Glutamatergic neuron (in vitro differentiated cells): ENCODE measurements around the gene ZDHHC8. TPM values are rescaled to one million over a fixed set of nuclear protein-coding genes. Genes with fewer than 3 reads are reported as not detected.

Source experiments
- DNase-seq: peaks from one replicate; pipeline ENCODE4 v3.0.0; 2022
- H3K27ac Mint-ChIP-seq: one replicate; pipeline ENCODE4 v1.8.0; 2020; ENCODE audit warnings: mild to moderate bottlenecking, mixed read lengths, inconsistent platforms; ENCODE audit not compliant: unreplicated experiment
- H3K27me3 Mint-ChIP-seq: one replicate; pipeline ENCODE4 v1.8.0; 2020; ENCODE audit warnings: mild to moderate bottlenecking, moderate library complexity, mixed read lengths, inconsistent platforms; ENCODE audit not compliant: unreplicated experiment
- H3K36me3 Mint-ChIP-seq: one replicate; pipeline ENCODE4 v1.8.0; 2020; ENCODE audit warnings: mild to moderate bottlenecking, mixed read lengths, inconsistent platforms; ENCODE audit not compliant: unreplicated experiment
- H3K4me1 Mint-ChIP-seq: one replicate; pipeline ENCODE4 v1.8.0; 2020; ENCODE audit warnings: mild to moderate bottlenecking, low read depth, mixed read lengths, inconsistent platforms; ENCODE audit not compliant: unreplicated experiment
- H3K4me3 Mint-ChIP-seq: one replicate; pipeline ENCODE4 v1.8.0; 2020; ENCODE audit warnings: mild to moderate bottlenecking, mixed read lengths, inconsistent platforms; ENCODE audit not compliant: unreplicated experiment
- H3K9me3 Mint-ChIP-seq: one replicate; pipeline ENCODE4 v1.8.0; 2020; ENCODE audit warnings: mild to moderate bottlenecking, moderate library complexity, mixed read lengths, inconsistent platforms; ENCODE audit not compliant: unreplicated experiment
- total RNA-seq: library from RNA; stranded (reverse); fragmentation: NEBNext Ultra II Directional; extraction: Animal tissue kit (Norgen Biotek cat#: 25700); gene quantifications from one replicate; pipeline ENCODE4 v1.2.1, GENCODE V29; 2021; ENCODE audit not compliant: unreplicated experiment
- TF ChIP-seq, protein P1 (sequence below): fragments of 200-600 bp; sonication (generic); IDR thresholded peaks from one replicate; pipeline ENCODE4 v1.5.0; 2021; ENCODE audit not compliant: partially characterized antibody, unreplicated experiment

Gene ZDHHC8
- total RNA-seq, 1 donor from 2014 or later, result 119 TPM

DNA sequence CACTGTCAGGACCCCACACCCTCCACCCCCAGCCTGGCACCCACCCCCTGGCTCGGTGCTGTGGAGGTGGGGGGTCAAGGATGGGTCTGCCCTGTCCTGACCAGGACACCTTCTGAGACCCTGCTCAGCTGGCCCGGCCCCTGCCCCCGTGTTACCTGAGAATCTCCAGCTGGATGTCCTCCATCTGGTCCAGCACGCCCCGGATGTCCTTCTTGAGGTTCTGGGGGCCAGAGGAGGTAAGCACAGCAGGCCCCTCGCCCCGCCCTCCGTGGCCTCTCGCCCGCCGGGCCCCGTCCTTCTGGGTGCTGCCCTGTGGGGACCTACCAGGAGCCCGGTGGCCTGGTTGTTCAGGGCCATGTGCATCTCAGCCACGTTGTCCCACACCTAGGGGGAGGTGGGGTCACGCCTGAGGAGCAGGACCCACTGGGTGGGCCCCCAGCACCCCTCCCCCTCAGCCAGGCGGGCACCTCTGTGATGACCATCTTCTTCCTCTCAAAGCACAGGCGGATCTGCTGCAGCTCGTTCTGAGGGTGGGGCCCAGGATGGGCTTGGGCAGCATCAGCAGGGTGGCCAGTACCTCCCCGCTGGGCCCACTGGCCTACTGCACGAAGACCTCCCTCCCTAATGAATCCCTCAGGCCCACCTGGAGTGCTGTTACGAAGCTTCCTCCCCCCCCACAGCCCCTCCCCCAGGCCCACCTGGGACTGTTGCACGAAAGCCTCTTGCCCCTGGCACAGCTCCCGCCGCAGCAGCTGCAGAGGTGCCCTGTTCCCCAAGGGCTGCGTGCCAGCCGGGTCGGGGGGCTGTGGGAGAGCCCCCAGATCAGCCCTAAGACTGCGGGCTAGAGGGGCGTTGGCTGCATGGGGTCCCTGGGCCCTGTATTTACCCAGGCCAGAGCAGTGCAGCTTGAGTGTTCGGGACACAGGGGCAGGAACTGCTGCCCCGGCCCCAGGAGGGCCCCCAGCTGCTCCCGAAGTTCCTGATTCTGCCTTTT, 17.9 kb downstream of the ZDHHC8 start:
- Mint-ChIP-seq H3K27ac (no peak overlapping the region), H3K36me3 (no peaks in the 10 kb centered on the region), H3K9me3 (no peaks in the 10 kb centered on the region), H3K27me3 (no peaks in the 10 kb centered on the region), H3K4me3 (no peak overlapping the region), H3K4me1 (peaks cover 8% of the 10 kb centered on the region)
- DNase-seq, result no peak
- TF ChIP-seq, protein P1, sequence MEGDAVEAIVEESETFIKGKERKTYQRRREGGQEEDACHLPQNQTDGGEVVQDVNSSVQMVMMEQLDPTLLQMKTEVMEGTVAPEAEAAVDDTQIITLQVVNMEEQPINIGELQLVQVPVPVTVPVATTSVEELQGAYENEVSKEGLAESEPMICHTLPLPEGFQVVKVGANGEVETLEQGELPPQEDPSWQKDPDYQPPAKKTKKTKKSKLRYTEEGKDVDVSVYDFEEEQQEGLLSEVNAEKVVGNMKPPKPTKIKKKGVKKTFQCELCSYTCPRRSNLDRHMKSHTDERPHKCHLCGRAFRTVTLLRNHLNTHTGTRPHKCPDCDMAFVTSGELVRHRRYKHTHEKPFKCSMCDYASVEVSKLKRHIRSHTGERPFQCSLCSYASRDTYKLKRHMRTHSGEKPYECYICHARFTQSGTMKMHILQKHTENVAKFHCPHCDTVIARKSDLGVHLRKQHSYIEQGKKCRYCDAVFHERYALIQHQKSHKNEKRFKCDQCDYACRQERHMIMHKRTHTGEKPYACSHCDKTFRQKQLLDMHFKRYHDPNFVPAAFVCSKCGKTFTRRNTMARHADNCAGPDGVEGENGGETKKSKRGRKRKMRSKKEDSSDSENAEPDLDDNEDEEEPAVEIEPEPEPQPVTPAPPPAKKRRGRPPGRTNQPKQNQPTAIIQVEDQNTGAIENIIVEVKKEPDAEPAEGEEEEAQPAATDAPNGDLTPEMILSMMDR, result no peak

DNA sequence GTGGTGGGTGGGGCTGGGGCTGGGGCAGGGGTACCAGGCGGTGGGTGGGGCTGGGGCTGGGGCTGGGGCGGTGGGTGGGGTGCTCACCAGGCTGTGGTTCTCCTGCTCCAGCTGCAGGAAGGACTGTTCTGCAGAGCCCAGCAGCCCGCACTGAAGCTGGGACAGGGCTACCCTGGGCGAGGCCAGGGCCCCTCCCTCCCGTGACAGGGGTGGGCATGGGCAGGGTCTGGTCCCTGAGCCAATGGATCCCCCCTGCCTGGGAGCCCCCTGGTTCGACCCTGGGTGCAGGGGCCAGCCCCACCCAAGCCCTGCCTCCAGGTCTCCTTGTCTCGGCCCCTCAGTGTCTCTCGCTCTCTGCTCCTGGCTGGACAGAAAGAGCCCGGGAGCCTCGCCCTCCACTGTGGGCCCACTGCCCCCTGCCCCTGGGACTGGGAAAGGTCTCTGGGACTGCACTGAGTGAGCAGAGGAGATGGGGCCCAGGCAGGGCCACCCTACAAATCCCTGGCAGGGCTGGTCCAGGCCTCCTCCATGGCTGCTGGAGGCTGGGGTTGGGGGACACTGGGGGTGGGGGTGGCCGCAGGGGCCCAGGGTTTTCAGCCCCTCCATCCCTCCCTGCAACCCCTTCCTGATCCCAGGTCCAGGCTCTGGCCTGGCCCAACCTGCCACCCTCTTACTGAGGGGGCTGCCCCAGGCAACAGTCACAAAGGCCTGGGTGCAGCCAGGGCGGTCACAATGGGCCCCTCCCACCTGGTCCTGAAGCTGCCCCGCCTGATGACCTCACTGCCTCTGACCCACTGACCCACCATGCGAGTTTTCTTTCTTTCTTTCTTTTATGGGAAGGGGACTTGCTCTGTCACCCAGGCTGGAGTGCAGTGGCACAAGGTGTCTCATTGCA, 19.0 kb downstream of the ZDHHC8 start, which contains the start of gene CCDC188:
TSS of gene CCDC188 (minus strand) at position 675 of the 895 bp plus-strand sequence. CDS start at position 606, 69 bp downstream.
- DNase-seq, result no peak
- Mint-ChIP-seq H3K27ac (no peak within 1 kb of the TSS), H3K36me3 (no peaks in the 10 kb centered on the region), H3K4me1 (peaks cover 9% of the 10 kb centered on the region), H3K27me3 (no peaks in the 10 kb centered on the region), H3K4me3 (no peak within 1 kb of the TSS), H3K9me3 (no peaks in the 10 kb centered on the region)
- TF ChIP-seq, protein P1, result no peak

DNA sequence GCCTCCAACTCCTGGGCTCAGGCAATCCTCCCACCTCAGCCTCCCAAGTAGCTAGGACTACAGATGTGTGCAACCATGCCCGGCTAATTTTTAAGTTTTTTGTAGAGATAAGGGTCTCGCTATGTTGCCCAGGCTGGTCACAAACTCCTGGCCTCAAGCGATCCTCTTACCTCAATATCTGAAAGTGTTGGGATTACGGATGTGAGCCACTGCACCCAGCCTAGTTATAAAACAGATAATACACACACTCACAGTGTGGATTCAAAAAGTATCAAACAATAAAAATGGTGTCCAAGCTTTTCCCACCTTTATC, 19.6 kb downstream of the ZDHHC8 start:
- H3K36me3 Mint-ChIP-seq, result no peaks in the 10 kb centered on the region
- no peak overlapping the region for H3K27ac Mint-ChIP-seq
- H3K4me1 Mint-ChIP-seq, result peaks cover 9% of the 10 kb centered on the region
- H3K4me3 Mint-ChIP-seq, result no peak overlapping the region
- no peaks in the 10 kb centered on the region for H3K27me3 Mint-ChIP-seq
- no peaks in the 10 kb centered on the region for H3K9me3 Mint-ChIP-seq
- TF ChIP-seq, protein P1, result no peak
- DNase-seq, result no peak

DNA sequence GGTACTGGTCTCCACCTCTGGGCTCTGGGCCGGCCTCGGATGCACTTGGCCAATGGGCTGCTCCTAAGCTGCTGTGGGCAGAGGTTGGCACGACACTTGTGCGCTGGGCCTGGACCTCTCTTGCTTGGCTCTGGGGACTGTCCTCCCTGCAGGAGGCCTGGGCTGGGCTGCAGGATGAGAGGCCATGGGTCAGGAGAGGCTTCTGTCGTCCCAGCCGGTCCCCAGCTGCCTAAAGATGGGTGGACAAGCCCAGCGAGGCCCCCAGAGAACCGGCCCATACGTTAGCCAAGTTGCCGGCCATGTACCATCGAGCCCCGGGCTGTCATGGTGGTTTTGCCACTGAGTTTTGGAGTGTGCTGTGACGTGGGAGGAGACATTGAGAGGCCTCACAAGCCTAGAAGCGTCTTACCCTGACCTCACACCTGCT, 20.9 kb downstream of the ZDHHC8 start:
- Mint-ChIP-seq H3K36me3 (no peaks in the 10 kb centered on the region), H3K4me3 (no peak overlapping the region), H3K4me1 (peaks cover 6% of the 10 kb centered on the region), H3K27me3 (peaks cover 2% of the 10 kb centered on the region), H3K27ac (no peak overlapping the region), H3K9me3 (no peaks in the 10 kb centered on the region)
- TF ChIP-seq, protein P1, result no peak
- no peak for DNase-seq
